ENCODE results near the gene TTC5.

- TF ChIP-seq CTCF (optimal IDR thresholded peaks at IDR 0.05 in 1 of 3, IDR thresholded peaks at IDR 0.05 in 1 of 3, conservative IDR thresholded peaks at IDR 0.05 in 1 of 3; ENCODE audit: extremely low read depth in 1 of 3, insufficient read depth in 2 of 3, low read length in 3 of 3) (no peak), EZH2 (IDR thresholded peaks at IDR 0.05; ENCODE audit: low read length) (no peak)
Measured at GRCh38 chr14:20328705-20329104, 23.0 kb upstream of the TTC5 start.
